Measurements from ENCODE around the gene AVEN.

DNA sequence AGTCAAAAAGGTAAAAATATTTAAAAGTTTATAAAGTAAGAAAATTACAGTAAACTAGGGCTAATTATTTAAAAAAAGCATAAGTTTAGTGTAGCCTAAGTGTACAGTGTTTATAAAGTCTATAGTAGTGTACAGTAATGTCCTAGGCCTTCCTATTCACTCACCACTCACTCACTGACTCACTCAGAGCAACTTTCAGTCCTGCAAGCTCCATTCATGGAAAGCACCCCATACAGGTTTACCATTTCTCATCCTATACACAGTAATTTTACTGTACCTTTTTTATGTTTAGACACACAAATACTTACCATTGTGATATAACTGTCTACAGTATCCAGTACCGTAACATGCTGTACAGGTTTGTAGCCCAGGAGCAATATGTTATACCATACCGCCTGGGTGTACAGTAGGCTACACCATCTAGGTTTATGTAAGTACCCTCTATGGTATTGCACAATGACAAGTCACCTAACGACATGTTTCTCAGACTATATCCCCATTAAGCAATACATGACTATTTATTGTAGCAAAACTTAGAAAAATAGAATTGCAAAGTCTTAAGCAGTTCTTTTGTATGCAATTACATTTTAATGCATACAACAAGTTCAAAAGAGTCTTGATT is 19.5 kb downstream of the AVEN start:
- TF ChIP-seq, protein P1, sequence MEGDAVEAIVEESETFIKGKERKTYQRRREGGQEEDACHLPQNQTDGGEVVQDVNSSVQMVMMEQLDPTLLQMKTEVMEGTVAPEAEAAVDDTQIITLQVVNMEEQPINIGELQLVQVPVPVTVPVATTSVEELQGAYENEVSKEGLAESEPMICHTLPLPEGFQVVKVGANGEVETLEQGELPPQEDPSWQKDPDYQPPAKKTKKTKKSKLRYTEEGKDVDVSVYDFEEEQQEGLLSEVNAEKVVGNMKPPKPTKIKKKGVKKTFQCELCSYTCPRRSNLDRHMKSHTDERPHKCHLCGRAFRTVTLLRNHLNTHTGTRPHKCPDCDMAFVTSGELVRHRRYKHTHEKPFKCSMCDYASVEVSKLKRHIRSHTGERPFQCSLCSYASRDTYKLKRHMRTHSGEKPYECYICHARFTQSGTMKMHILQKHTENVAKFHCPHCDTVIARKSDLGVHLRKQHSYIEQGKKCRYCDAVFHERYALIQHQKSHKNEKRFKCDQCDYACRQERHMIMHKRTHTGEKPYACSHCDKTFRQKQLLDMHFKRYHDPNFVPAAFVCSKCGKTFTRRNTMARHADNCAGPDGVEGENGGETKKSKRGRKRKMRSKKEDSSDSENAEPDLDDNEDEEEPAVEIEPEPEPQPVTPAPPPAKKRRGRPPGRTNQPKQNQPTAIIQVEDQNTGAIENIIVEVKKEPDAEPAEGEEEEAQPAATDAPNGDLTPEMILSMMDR (conservative IDR thresholded peaks at IDR 0.05; ENCODE audit: low read depth, low read length), result no peak
- TF ChIP-seq EZH2 (IDR thresholded peaks at IDR 0.05; ENCODE audit: borderline replicate concordance, low read depth, low read length, poor library complexity, severe bottlenecking), result no peak
